Neural progenitor cell (in vitro differentiated cells): Measurements from ENCODE around the gene SH2B2.

Experiments used
- CTCF ChIP-seq: fragments of 200-600 bp; sonication (generic); IDR thresholded peaks from 2 replicates; pipeline ENCODE4 v1.5.1; 2017; ENCODE audit warnings: antibody characterized with exemption, mild to moderate bottlenecking
- EZH2 ChIP-seq: fragments of 200-600 bp; sonication (generic); IDR thresholded peaks from 2 replicates; pipeline ENCODE4 v1.6.1; 2017; ENCODE audit warnings: antibody characterized with exemption, mild to moderate bottlenecking, moderate library complexity

DNA sequence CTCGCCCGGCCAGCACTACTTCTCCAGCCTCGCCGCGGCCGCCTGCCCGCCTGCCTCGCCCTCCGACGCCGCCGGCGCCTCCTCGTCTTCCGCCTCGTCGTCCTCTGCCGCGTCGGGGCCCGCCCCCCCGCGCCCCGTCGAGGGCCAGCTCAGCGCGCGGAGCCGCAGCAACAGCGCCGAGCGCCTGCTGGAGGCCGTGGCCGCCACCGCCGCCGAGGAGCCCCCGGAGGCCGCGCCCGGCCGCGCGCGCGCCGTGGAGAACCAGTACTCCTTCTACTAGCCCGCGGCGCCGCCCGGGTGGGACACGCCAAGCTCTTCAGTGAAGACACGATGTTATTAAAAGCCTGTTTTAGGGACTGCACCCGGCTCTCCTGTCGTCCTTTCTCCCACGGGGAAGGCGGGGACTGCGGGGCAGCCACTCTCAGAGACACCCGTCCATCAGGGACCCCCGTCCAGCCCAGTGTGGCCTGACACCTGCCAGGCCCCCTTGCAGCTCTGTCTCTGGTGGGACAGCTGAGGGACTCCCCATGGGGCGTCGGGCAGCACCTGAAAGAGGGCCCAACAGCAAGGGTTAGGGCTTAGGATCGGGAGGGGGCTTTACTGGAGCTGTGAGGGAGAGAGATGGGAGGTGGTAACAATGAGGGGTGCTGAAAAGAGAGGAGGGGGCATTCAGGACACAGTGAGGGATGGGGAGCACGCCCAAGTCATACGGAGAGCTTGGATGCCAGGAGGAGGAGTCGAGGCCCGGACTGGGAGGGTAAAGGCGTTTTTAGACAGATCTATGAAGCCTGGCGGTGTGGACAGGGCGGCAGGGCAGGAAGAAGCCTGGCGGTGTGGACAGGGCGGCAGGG lies 34.9 kb downstream of the SH2B2 start:
- TF ChIP-seq CTCF = peak; percentile 15
- TF ChIP-seq EZH2 = no peak
